ENCODE data around the gene TAF3. TPM values are rescaled to one million over a fixed set of nuclear protein-coding genes. Genes with fewer than 3 reads are reported as not detected.
A peak's percentile ranks its signal among the peaks of the same experiment; 100 is the strongest.

The TAF3 gene
- total RNA-seq, 8 experiments from 2014 or later, result 3.0 to 7.8 (median 5.4) TPM

DNA sequence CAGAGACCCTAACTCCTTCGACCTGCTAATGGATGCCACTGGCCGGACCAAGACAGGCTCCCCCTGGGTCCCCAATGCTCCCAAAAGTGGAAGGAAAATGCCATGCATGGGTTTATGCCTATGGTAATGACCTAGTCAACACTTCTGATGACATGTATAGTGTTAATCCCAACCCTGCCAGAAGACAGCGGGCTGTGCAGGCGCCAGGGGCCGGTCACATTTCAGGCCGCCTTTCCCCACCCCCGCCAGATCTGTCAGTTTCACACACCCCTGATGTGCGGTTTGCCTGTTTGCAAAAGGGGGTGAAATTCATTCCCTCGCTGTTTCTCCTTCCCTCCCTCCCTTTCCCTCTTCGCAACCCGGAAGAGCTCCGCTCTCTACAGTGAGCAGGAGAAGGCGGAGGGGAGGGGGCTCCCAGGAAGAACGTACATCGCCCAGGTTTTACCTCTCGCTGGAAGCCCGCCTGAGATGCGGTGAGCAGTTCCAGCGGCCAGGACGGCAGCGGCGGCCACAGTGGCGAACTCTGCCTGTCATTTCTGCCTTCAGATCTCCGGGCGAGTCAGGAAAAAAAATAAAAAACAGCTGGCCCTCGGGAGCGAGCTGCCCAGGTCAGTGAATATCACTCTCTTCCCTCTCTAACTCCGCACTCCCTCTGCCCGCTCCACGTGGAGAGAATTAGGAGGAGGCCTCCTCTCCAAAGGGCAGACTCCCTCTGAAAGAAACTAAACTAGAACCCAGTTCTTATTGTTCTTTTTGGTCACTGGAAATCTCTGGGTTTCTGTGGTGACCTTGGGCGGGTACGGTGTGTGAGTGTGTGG is 226.8 kb downstream of the TAF3 start:
- ATAC-seq (replicated peaks in 6 of 8), result peak; percentile 52 to 67 (median 62)
- H3K4me3 ChIP-seq, result peak overlapping the region in 3 of 5 donors; percentile 14 to 24 (median 17)
- in situ Hi-C loops (cut with MboI; ENCODE audit: low pct_unique_long_range_greater_than_20kb in 2 of 9, low sequenced_read_pairs in 9 of 9, unreplicated experiment in 9 of 9), result no loop called here
- H3K4me1 ChIP-seq (replicated peaks in 1 of 2), result peaks cover 2 to 22% of the 10 kb centered on the region in 2 donors
- WGBS, 10 experiments, result 0 to 40% (median 0%) methylated on average over 1 to 15 of the region's 32 CpGs; no CpG with 5 or more reads in 1 of the 10 experiments
- no peak overlapping the region for H3K27ac ChIP-seq

DNA sequence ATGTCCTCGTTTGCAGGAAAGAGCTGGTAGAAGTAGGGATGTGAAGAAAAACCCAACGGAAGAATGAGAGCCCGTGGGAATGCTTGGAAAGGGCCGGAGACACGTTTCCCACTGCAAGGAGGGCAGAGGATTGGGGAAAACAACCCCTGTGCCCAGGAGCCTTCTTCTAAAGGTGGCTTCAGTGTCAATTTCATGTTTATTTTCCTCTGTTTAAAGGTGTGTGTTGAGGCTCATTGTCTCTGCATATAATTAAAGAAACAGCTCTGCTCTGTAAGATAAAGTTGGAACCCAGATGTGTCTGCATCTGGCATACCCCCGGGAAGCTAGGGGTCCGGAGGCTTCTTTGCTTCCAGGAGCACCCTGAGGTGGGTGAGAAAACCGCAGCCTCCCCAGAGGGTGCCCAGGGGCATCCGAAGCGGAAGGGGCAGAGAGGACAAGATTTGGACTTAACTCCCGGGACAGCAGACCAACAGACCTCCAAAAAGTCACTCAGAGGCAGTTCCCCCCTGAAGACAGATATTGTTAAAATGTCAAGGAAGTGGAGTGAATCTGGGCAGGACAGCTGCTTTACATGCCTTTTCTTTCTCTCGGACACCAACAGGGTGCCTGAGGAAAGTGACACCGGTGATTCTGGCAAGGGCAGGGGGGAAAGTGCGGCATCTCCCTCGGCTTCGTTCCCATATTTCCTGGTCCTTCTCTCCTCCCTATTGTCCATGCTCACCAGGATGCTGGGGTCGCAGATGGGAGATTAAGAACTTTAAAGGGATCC is 227.6 kb downstream of the TAF3 start:
- in situ Hi-C loops (cut with MboI; ENCODE audit: low pct_unique_long_range_greater_than_20kb in 2 of 9, low sequenced_read_pairs in 9 of 9, unreplicated experiment in 9 of 9), result no loop called here
- peaks cover 6 to 28% of the 10 kb centered on the region in 2 donors for H3K4me1 ChIP-seq (replicated peaks in 1 of 2)
- WGBS, 10 experiments, result 0 to 9% (median 5%) methylated on average over 1 to 16 of the region's 17 CpGs

GRCh38 chr10:8047452-8048280 is 229.4 kb downstream of the TAF3 start:
- in situ Hi-C loops (cut with MboI; ENCODE audit: low pct_unique_long_range_greater_than_20kb in 2 of 9, low sequenced_read_pairs in 9 of 9, unreplicated experiment in 9 of 9), result no loop called here
- H3K4me3 ChIP-seq, result no peak overlapping the region
- H3K27ac ChIP-seq, result no peak overlapping the region
- no peak for ATAC-seq (replicated peaks in 6 of 8)
- H3K4me1 ChIP-seq (replicated peaks in 1 of 2), result peaks cover 6 to 27% of the 10 kb centered on the region in 2 donors
- 0% methylated on average over 1 to 13 of the region's 30 CpGs; no CpG with 5 or more reads in 4 of the 10 experiments for WGBS, 10 experiments

More for the DNA sequence above, 227.6 kb downstream of the TAF3 start:
- Histone ChIP-seq H3K4me3 (no peak overlapping the region), H3K27ac (no peak overlapping the region)
- ATAC-seq (replicated peaks in 6 of 8), result no peak

- Histone ChIP-seq H3K4me1 (replicated peaks in 1 of 2) (peaks cover 9 to 23% of the 10 kb centered on the region in 2 donors), H3K27ac (no peak overlapping the region), H3K4me3 (no peak overlapping the region)
- 0 to 20% (median 0%) methylated on average over 1 to 6 of the region's 29 CpGs; no CpG with 5 or more reads in 7 of the 10 experiments for WGBS, 10 experiments
- in situ Hi-C loops (cut with MboI; ENCODE audit: low pct_unique_long_range_greater_than_20kb in 2 of 9, low sequenced_read_pairs in 9 of 9, unreplicated experiment in 9 of 9), result no loop called here
- no peak for ATAC-seq (replicated peaks in 6 of 8)
Observed at GRCh38 chr10:8048281-8049008, 230.1 kb downstream of the TAF3 start.

GRCh38 chr10:8049045-8049864 is 230.9 kb downstream of the TAF3 start:
- in situ Hi-C loops (cut with MboI; ENCODE audit: low pct_unique_long_range_greater_than_20kb in 2 of 9, low sequenced_read_pairs in 9 of 9, unreplicated experiment in 9 of 9), result no loop called here
- ATAC-seq (replicated peaks in 6 of 8), result no peak
- H3K4me3 ChIP-seq, result no peak overlapping the region

GRCh38 chr10:8049865-8050555 is 231.7 kb downstream of the TAF3 start:
- H3K27ac ChIP-seq, result no peak overlapping the region
- WGBS, 10 experiments, result 1 to 2% (median 2%) methylated on average over 14 to 24 of the region's 68 CpGs; no CpG with 5 or more reads in 7 of the 10 experiments
- in situ Hi-C loops (cut with MboI; ENCODE audit: low pct_unique_long_range_greater_than_20kb in 2 of 9, low sequenced_read_pairs in 9 of 9, unreplicated experiment in 9 of 9), result loop anchor here in 1 of 9 experiments (25.0 kb wide), 1 partner anchor 1162 kb away; no protein-coding TSS in a partner anchor
- ATAC-seq (replicated peaks in 6 of 8), result no peak
- peak overlapping the region in 3 of 5 donors; percentile 2 to 14 (median 3) for H3K4me3 ChIP-seq
- peaks cover 9 to 25% of the 10 kb centered on the region in 2 donors for H3K4me1 ChIP-seq (replicated peaks in 1 of 2)

More at GRCh38 chr10:8049045-8049864, 230.9 kb downstream of the TAF3 start:
- 0 to 15% (median 4%) methylated on average over 2 to 13 of the region's 51 CpGs for WGBS, 10 experiments
- Histone ChIP-seq H3K27ac (no peak overlapping the region), H3K4me1 (replicated peaks in 1 of 2) (peaks cover 9 to 25% of the 10 kb centered on the region in 2 donors)

- WGBS, 10 experiments, result 0 to 5% (median 5%) methylated on average over 5 to 8 of the region's 60 CpGs; no CpG with 5 or more reads in 7 of the 10 experiments
- Histone ChIP-seq H3K4me1 (replicated peaks in 1 of 2) (peaks cover 9 to 21% of the 10 kb centered on the region in 2 donors), H3K4me3 (peak overlapping the region in 3 of 5 donors; percentile 2 to 14 (median 3)), H3K27ac (no peak overlapping the region)
- ATAC-seq (replicated peaks in 6 of 8), result no peak
- in situ Hi-C loops (cut with MboI; ENCODE audit: low pct_unique_long_range_greater_than_20kb in 2 of 9, low sequenced_read_pairs in 9 of 9, unreplicated experiment in 9 of 9), result loop anchor here in 1 of 9 experiments (25.0 kb wide), 1 partner anchor 1162 kb away; no protein-coding TSS in a partner anchor
Observed at GRCh38 chr10:8050556-8051108, 232.3 kb downstream of the TAF3 start.

- Histone ChIP-seq H3K4me1 (replicated peaks in 1 of 2) (peaks cover 9 to 21% of the 10 kb centered on the region in 2 donors), H3K27ac (no peak overlapping the region), H3K4me3 (no peak overlapping the region)
- in situ Hi-C loops (cut with MboI; ENCODE audit: low pct_unique_long_range_greater_than_20kb in 2 of 9, low sequenced_read_pairs in 9 of 9, unreplicated experiment in 9 of 9), result loop anchor here in 1 of 9 experiments (25.0 kb wide), 1 partner anchor 1161 kb away; no protein-coding TSS in a partner anchor
- WGBS, 10 experiments, result 10 to 14% (median 11%) methylated on average over 4 to 9 of the region's 52 CpGs; no CpG with 5 or more reads in 7 of the 10 experiments
- no peak for ATAC-seq (replicated peaks in 6 of 8)
Observed at GRCh38 chr10:8051109-8051821, 233.0 kb downstream of the TAF3 start.

- WGBS, 10 experiments, result no CpG with 5 or more reads among the region's 29 CpGs
- Histone ChIP-seq H3K27ac (no peak overlapping the region), H3K4me3 (no peak overlapping the region), H3K4me1 (replicated peaks in 1 of 2) (peaks cover 9 to 21% of the 10 kb centered on the region in 2 donors)
- ATAC-seq (replicated peaks in 6 of 8), result peak in 1 of 8 experiments; percentile 18
- in situ Hi-C loops (cut with MboI; ENCODE audit: low pct_unique_long_range_greater_than_20kb in 2 of 9, low sequenced_read_pairs in 9 of 9, unreplicated experiment in 9 of 9), result loop anchor here in 1 of 9 experiments (25.0 kb wide), 1 partner anchor 1160 kb away; no protein-coding TSS in a partner anchor
Observed at GRCh38 chr10:8051851-8052257, 233.5 kb downstream of the TAF3 start.

- no peak overlapping the region for H3K27ac ChIP-seq
- no peak overlapping the region for H3K4me3 ChIP-seq
- H3K4me1 ChIP-seq (replicated peaks in 1 of 2), result peaks cover 9 to 21% of the 10 kb centered on the region in 2 donors
- in situ Hi-C loops (cut with MboI; ENCODE audit: low pct_unique_long_range_greater_than_20kb in 2 of 9, low sequenced_read_pairs in 9 of 9, unreplicated experiment in 9 of 9), result loop anchor here in 1 of 9 experiments (25.0 kb wide), 1 partner anchor 1160 kb away; no protein-coding TSS in a partner anchor
- WGBS, 10 experiments, result 0 to 22% (median 4%) methylated on average over 1 to 26 of the region's 32 CpGs; no CpG with 5 or more reads in 1 of the 10 experiments
- ATAC-seq (replicated peaks in 6 of 8), result no peak
Observed at GRCh38 chr10:8052341-8052955, 234.1 kb downstream of the TAF3 start.
